GM19328 (cell line): ENCODE measurements around the gene ZNF236.
"Not testable (repeated sequence)": the region's sequence is repeated elsewhere in the genome, so short reads cannot be mapped to it uniquely, and the experiment has no call there.

Experiments used
- ATAC-seq: cut with Tn5 transposase; IDR thresholded peaks from one replicate; pipeline ENCODE4 v1.9.1; 2021; ENCODE audit warnings: mild to moderate bottlenecking, moderate library complexity; ENCODE audit not compliant: unreplicated experiment

The ZNF236 gene

GRCh38 chr18:77017355-77017754 lies 195.0 kb downstream of the ZNF236 start:
- ATAC-seq = no peak

GRCh38 chr18:77018650-77019049 lies 196.3 kb downstream of the ZNF236 start:
- ATAC-seq = not testable (repeated sequence)

- no peak for ATAC-seq
Measured at GRCh38 chr18:77019641-77020040, 197.3 kb downstream of the ZNF236 start.
